ENCODE measurements around the gene RABAC1. TPM values are rescaled to one million over a fixed set of nuclear protein-coding genes. Genes with fewer than 3 reads are reported as not detected.

The RABAC1 gene
- total and polyA plus RNA-seq, 9 of the 15 experiments (the other 6 are each of a cell fraction or from before 2014, with no cell fraction given) = 2.4 to 28.1 (median 9.3) TPM

DNA sequence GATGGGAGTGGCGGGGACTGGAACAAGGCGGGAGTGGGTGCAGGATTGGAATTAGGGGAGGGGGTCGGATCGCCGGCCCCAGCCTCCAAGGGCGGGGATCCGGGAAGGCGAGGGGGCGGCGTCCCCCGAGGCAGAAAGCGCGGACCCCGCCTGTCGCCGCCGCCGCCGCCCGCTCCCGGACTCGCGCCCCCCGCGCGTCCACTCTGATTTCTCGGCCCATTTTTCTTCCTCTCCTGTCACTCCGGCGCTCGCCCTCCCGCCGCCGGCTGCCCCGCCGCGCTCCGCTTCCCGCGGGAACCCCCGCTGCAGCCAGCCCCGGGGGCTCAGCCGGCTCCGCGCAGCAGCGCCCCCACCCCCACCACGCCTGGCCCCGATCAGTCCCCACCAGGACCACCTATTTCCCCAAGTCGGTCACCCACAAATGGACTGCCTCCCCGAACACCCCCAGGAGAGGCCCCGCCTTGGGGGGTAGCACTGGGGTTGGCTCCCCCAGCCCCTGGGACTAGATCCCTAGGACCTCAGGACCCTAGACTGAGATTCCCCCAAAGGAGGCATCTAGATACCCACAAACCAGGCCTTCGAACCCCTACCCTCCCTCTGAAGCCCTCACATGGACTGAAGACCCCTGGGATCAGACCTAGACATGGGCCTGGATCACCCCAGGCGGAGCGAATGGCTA lies 18.3 kb downstream of the RABAC1 start (continued):
- TF ChIP-seq ZBTB7A (IDR thresholded peaks at IDR 0.05; ENCODE audit: borderline replicate concordance, control insufficient read depth, low read depth, low read length) = 0 out of 2 replicates have a peak, but pooled peaks have one; percentile 37
- no peak for TF ChIP-seq POLR2H (tag; IDR thresholded peaks at IDR 0.05; ENCODE audit: low read depth)
- TF ChIP-seq BDP1 (IDR thresholded peaks at IDR 0.05; ENCODE audit: insufficient read depth, insufficient read length) = no peak
- no peak for TF ChIP-seq OTX1 (CRISPR knock-in tag; IDR thresholded peaks at IDR 0.05)
- TF ChIP-seq WHSC1 (IDR thresholded peaks at IDR 0.05; ENCODE audit: low read length) = no peak
- no peak for TF ChIP-seq LARP7 (IDR thresholded peaks at IDR 0.05)
- TF ChIP-seq CHD2 (IDR thresholded peaks at IDR 0.05; ENCODE audit: low read depth, low read length) = no peak
- TF ChIP-seq TSC22D4 (tag; IDR thresholded peaks at IDR 0.05) = no peak
- peak; percentile 11 for TF ChIP-seq FIP1L1 (IDR thresholded peaks at IDR 0.05; ENCODE audit: low read depth, low read length, poor library complexity, severe bottlenecking)

DNA sequence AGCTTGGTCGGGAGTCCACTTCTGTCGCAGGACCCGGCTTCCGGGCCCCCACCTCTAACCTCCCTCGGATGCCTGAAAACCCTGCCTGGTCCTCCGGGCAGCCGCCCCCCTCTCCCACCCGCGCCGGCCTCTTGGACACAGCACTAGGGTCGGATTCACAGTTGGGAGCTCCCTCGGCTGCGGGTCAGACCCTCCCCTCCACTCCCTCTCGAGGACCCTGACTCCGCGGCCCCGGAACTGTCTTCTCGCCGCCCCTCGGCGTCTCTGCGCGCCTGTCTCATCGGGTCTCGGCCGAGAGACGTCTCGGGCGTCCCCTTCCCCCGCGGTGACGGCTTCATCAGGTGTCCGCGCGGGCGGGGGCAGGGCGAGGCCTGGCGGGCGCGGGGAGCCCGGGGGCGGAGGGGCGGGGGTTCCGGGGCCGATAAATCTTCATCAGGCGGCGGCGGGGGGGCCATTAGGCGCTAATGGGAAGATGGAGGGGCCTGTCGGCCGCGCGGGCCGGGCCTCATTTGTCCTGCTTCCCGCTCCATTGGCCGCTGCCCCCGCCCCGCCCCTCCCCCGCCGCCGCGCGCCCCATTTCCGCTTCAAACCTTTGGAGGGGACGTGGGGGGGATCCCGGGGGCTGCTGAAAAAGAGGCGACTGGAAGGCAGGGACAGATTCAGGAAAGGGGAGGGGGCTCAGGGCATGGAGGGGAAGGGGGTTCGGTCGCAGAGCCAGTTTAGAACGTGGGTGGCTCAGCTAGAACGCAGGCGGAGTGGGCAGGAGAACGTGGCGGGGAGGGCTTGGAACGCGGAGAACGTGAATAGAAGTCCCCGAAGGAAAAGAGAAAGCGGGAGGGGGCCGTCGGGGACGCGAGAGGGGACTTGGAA lies 19.0 kb downstream of the RABAC1 start:
- intact Hi-C loops (cut with micrococcal nuclease) = no loop called here
- peak; percentile 83 for ATAC-seq
- peak overlapping the region; percentile 58 for H3K4me3 ChIP-seq
- 0 out of 2 replicates have a peak, but pooled peaks cover 3% of the 10 kb centered on the region for H4K20me1 ChIP-seq (replicated peaks; ENCODE audit: control insufficient read depth, insufficient read depth, low read length)
- H3K79me2 ChIP-seq (ENCODE audit: control insufficient read depth, insufficient read depth, low read length) = no peaks in the 10 kb centered on the region
- H3K36me3 ChIP-seq (ENCODE audit: control insufficient read depth, insufficient read depth, low read length) = no peaks in the 10 kb centered on the region
- H3K9ac ChIP-seq (ENCODE audit: insufficient read depth in 1 of 2, low read depth in 2 of 2, low read length in 2 of 2) = peak overlapping the region; percentile 79 to 95
- DNase-seq (ENCODE audit: extremely low read depth in 1 of 4, low spot score in 3 of 4) = peak; percentile 73 to 91 (median 89)
- H3K9me3 ChIP-seq (replicated peaks; ENCODE audit: control insufficient read depth, insufficient read depth, low read depth, low read length) = no peaks in the 10 kb centered on the region
- FAIRE-seq = no peak
- WGBS (ENCODE audit: insufficient coverage, low coverage, missing lambda C conversion rate) = 16% methylated on average over 29 of the region's 83 CpGs
- H3K9me1 ChIP-seq (ENCODE audit: control insufficient read depth, insufficient read depth, low read length) = no peaks in the 10 kb centered on the region
- POLR2A ChIA-PET = interaction anchor here (0.6 kb wide), 2 partner anchors 23 to 80 kb away, joined by 3 read pairs; partner anchors contain the start of gene RPS19
- BruUV-seq (replicated peaks) = no TSS peak
- in situ Hi-C loops (cut with MboI) = no loop called here
- CTCF ChIA-PET (ENCODE audit: low intra/inter-chr PET ratio) = interaction anchor here (0.6 kb wide), 1 partner anchor 12 kb away, joined by 4 read pairs; no protein-coding TSS in a partner anchor
- no peaks in the 10 kb centered on the region for H3K27me3 ChIP-seq (ENCODE audit: control insufficient read depth in 2 of 2, insufficient read depth in 2 of 2, low read length in 2 of 2)
- peak overlapping the region; percentile 92 for H2AFZ ChIP-seq (ENCODE audit: low read depth, low read length)
- H3K4me1 ChIP-seq (replicated peaks in 1 of 2; ENCODE audit: control insufficient read depth in 2 of 2, insufficient read depth in 2 of 2, low read length in 2 of 2) = peaks cover 10 to 46% of the 10 kb centered on the region in 2 experiments; a peak in 3 of 5 replicates
- H3K27ac ChIP-seq (ENCODE audit: extremely low read depth, low read depth, low read length) = peak overlapping the region; percentile 86; the same call in 2 of the 3 replicates
- peak overlapping the region; percentile 77 for H3K4me2 ChIP-seq (ENCODE audit: insufficient read depth, low read length)
- TF ChIP-seq MED1 (CRISPR knock-in tag; IDR thresholded peaks at IDR 0.05; ENCODE audit: borderline replicate concordance) (no peak), HOXB6 (CRISPR knock-in tag; IDR thresholded peaks at IDR 0.05; ENCODE audit: borderline replicate concordance) (no peak)
- TF ChIP-seq, protein P1, sequence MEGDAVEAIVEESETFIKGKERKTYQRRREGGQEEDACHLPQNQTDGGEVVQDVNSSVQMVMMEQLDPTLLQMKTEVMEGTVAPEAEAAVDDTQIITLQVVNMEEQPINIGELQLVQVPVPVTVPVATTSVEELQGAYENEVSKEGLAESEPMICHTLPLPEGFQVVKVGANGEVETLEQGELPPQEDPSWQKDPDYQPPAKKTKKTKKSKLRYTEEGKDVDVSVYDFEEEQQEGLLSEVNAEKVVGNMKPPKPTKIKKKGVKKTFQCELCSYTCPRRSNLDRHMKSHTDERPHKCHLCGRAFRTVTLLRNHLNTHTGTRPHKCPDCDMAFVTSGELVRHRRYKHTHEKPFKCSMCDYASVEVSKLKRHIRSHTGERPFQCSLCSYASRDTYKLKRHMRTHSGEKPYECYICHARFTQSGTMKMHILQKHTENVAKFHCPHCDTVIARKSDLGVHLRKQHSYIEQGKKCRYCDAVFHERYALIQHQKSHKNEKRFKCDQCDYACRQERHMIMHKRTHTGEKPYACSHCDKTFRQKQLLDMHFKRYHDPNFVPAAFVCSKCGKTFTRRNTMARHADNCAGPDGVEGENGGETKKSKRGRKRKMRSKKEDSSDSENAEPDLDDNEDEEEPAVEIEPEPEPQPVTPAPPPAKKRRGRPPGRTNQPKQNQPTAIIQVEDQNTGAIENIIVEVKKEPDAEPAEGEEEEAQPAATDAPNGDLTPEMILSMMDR (IDR thresholded peaks at IDR 0.05 in 2 of 3, conservative IDR thresholded peaks at IDR 0.05 in 1 of 3; ENCODE audit: insufficient read depth in 2 of 3, low read depth in 1 of 3, low read length in 3 of 3) = no peak
- TF ChIP-seq, protein P2, sequence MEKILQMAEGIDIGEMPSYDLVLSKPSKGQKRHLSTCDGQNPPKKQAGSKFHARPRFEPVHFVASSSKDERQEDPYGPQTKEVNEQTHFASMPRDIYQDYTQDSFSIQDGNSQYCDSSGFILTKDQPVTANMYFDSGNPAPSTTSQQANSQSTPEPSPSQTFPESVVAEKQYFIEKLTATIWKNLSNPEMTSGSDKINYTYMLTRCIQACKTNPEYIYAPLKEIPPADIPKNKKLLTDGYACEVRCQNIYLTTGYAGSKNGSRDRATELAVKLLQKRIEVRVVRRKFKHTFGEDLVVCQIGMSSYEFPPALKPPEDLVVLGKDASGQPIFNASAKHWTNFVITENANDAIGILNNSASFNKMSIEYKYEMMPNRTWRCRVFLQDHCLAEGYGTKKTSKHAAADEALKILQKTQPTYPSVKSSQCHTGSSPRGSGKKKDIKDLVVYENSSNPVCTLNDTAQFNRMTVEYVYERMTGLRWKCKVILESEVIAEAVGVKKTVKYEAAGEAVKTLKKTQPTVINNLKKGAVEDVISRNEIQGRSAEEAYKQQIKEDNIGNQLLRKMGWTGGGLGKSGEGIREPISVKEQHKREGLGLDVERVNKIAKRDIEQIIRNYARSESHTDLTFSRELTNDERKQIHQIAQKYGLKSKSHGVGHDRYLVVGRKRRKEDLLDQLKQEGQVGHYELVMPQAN (IDR thresholded peaks at IDR 0.05; ENCODE audit: borderline replicate concordance) = no peak
